GM12875 (cell line): ENCODE measurements around the gene GAS5.

Experiments
- H3K4me3 ChIP-seq: one replicate; pipeline ENCODE4 v1.5.1; 2011; ENCODE audit warnings: low read depth, low read length, control low read depth
- CTCF ChIP-seq: IDR thresholded peaks from 2 replicates; pipeline ENCODE4 v1.5.1; 2011; ENCODE audit warnings: low read depth, mild to moderate bottlenecking, control low read depth, inconsistent platforms, low read length, moderate library complexity, borderline replicate concordance; ENCODE audit not compliant: insufficient read depth

GAS5 gene

GRCh38 chr1:173870252-173871075 lies 2.7 kb upstream of the GAS5 start:
- TF ChIP-seq CTCF, result no peak
- H3K4me3 ChIP-seq, result peak overlapping the region; percentile 33

- no peak for TF ChIP-seq CTCF
- peak overlapping the region; percentile 82 for H3K4me3 ChIP-seq
Measured at GRCh38 chr1:173869021-173869359, 1.2 kb upstream of the GAS5 start.

GRCh38 chr1:173868266-173869020 lies 654 bp upstream of the GAS5 start, which contains the start of gene ZBTB37:
Gene ZBTB37, plus strand, starts transcription at chr1:173868380. Its CDS starts 1,846 bp downstream, at chr1:173870226.
- TF ChIP-seq CTCF, result 0 out of 2 replicates have a peak, but pooled peaks have one; percentile 1
- peak within 1 kb of the TSS; percentile 82 for H3K4me3 ChIP-seq

GRCh38 chr1:173867141-173867752 lies 542 bp downstream of the GAS5 start:
- peak overlapping the region; percentile 82 for H3K4me3 ChIP-seq
- no peak for TF ChIP-seq CTCF

- H3K4me3 ChIP-seq, result peak overlapping the region; percentile 82
- TF ChIP-seq CTCF, result no peak
Measured at GRCh38 chr1:173866413-173867115, 1.2 kb downstream of the GAS5 start.

- TF ChIP-seq CTCF, result no peak
Measured at GRCh38 chr1:173865468-173866164, 2.2 kb downstream of the GAS5 start.

More at GRCh38 chr1:173865468-173866164, 2.2 kb downstream of the GAS5 start:
- H3K4me3 ChIP-seq, result peak overlapping the region; percentile 82
